Gastrocnemius medialis (tissue), 4 donors: ENCODE data around the gene HRH4.

ENCODE experiments used
- POLR2A ChIP-seq, 2 donors: fragments of 450-650 bp; IDR thresholded peaks; one replicate each; pipeline ENCODE4 v1.6.1; 2017; ENCODE audit warnings: antibody characterized with exemption in 2 of 2, mild to moderate bottlenecking in 2 of 2, moderate library complexity in 2 of 2
- TF ChIP-seq, protein P1 (sequence below), 5 experiments: fragments of 450-650 bp in 3 of 5; fragments of 200-600 bp in 2 of 5; sonication (generic) in 2 of 5; IDR thresholded peaks in 4 of 5; conservative IDR thresholded peaks in 1 of 5; 1 replicate in 4 of 5; 2 replicates in 1 of 5; pipeline ENCODE4 v1.5.1; 2016 to 2019; ENCODE audit warnings: antibody characterized with exemption in 5 of 5, mild to moderate bottlenecking in 3 of 5, moderate library complexity in 3 of 5

DNA sequence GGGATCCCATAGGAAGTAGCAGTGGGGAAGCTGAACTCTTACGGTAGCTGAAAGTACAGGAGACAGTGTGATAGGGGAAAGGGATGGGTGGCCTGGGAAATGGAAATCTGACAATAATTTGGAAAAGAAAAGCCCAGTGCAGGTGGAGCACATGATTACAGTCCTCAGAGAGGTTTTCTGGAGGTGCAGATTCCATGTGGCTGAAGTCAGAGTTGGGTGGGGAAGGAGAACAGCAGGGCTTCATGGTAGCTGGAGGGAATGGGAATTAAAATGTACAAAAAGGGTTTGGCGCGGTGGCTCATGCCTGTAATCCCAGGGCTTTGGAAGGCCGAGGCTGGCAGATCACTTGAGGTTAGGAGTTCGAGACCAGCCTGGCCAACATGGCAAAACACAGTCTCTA lies 12.2 kb downstream of the HRH4 start:
- no peak for TF ChIP-seq POLR2A (IDR thresholded peaks at IDR 0.05)
- TF ChIP-seq, protein P1, sequence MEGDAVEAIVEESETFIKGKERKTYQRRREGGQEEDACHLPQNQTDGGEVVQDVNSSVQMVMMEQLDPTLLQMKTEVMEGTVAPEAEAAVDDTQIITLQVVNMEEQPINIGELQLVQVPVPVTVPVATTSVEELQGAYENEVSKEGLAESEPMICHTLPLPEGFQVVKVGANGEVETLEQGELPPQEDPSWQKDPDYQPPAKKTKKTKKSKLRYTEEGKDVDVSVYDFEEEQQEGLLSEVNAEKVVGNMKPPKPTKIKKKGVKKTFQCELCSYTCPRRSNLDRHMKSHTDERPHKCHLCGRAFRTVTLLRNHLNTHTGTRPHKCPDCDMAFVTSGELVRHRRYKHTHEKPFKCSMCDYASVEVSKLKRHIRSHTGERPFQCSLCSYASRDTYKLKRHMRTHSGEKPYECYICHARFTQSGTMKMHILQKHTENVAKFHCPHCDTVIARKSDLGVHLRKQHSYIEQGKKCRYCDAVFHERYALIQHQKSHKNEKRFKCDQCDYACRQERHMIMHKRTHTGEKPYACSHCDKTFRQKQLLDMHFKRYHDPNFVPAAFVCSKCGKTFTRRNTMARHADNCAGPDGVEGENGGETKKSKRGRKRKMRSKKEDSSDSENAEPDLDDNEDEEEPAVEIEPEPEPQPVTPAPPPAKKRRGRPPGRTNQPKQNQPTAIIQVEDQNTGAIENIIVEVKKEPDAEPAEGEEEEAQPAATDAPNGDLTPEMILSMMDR (IDR thresholded peaks at IDR 0.05 in 4 of 5, conservative IDR thresholded peaks at IDR 0.05 in 1 of 5) = no peak
